IPS-20b (cell line): Measurements from ENCODE around the gene HNRNPM.

Source experiments
- H3K27ac ChIP-seq: one replicate; pipeline ENCODE4 v1.5.1; 2013; ENCODE audit warnings: low read length
- H3K27me3 ChIP-seq: 2 replicates; pipeline ENCODE4 v1.6.1; 2013; ENCODE audit warnings: mild to moderate bottlenecking, low read length, inconsistent platforms; ENCODE audit not compliant: insufficient read depth
- H3K36me3 ChIP-seq: 2 replicates; pipeline ENCODE4 v1.6.1; 2013; ENCODE audit warnings: low read depth, mild to moderate bottlenecking, inconsistent platforms, low read length, moderate library complexity; ENCODE audit not compliant: insufficient read depth
- H3K4me1 ChIP-seq: 2 replicates; pipeline ENCODE4 v1.6.1; 2013; ENCODE audit warnings: mild to moderate bottlenecking, control low read depth, inconsistent platforms, low read length, moderate library complexity; ENCODE audit not compliant: insufficient read depth
- H3K4me3 ChIP-seq: 2 replicates; pipeline ENCODE4 v1.5.1; 2013; ENCODE audit warnings: mild to moderate bottlenecking, low read length, inconsistent platforms
- H3K9ac ChIP-seq: 2 replicates; pipeline ENCODE4 v1.6.1; 2013; ENCODE audit warnings: low read depth, mild to moderate bottlenecking, inconsistent platforms, low read length, moderate library complexity
- H3K9me3 ChIP-seq: 2 replicates; pipeline ENCODE4 v1.6.1; 2013; ENCODE audit warnings: mild to moderate bottlenecking, low read depth, low read length, inconsistent platforms; ENCODE audit not compliant: insufficient read depth

The HNRNPM gene

DNA sequence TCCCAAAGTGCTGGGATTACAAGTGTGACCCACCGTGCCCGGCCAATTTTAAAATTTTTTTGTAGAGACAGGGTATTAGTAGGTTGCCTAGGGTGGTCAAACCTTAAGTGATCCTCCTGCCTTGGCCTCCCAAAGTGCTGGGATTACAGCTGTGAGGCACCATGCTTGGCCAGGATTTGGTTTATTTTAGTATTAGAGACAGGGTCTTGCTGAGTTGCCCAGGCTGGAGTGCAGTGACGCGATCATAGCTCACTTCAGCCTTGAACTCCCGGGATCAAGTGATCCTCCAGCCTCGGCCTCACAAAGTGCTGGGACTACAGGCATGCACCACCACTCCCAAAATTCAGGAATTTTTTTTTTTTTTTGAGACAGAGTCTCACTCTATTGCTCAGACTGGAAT lies 74.6 kb downstream of the HNRNPM start:
- H3K27me3 ChIP-seq: no peaks in the 10 kb centered on the region
- H3K4me1 ChIP-seq: no peaks in the 10 kb centered on the region
- H3K27ac ChIP-seq: no peak overlapping the region
- no peak overlapping the region for H3K4me3 ChIP-seq
- no peaks in the 10 kb centered on the region for H3K36me3 ChIP-seq
- no peaks in the 10 kb centered on the region for H3K9me3 ChIP-seq
- H3K9ac ChIP-seq: no peak overlapping the region

DNA sequence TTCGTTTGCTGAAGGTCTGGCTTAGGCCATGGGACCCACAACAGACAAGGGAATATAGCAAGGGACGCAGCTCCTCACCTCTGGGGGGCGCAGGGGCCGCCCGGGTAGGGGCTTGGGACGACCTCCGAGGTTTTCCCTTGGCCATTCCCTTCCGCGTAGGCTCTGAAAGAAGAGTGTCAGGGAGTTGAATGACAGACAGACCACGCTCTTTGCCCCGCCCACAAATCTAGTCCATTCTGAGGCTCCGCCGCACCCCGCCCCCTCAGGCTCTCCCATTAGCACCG lies 80.6 kb downstream of the HNRNPM start:
- 0 out of 2 replicates have a peak overlapping the region, but pooled peaks have one; percentile 5 for H3K4me3 ChIP-seq
- H3K9ac ChIP-seq: no peak overlapping the region
- no peak overlapping the region for H3K27ac ChIP-seq

GRCh38 chr19:8526345-8527091 lies 81.7 kb downstream of the HNRNPM start:
- Histone ChIP-seq H3K36me3 (no peaks in the 10 kb centered on the region), H3K9ac (peak overlapping the region; percentile 88; the same call in 1 of the 2 replicates), H3K27ac (no peak overlapping the region), H3K27me3 (peaks cover 5% of the 10 kb centered on the region; the same call in 1 of the 2 replicates), H3K9me3 (no peaks in the 10 kb centered on the region), H3K4me1 (no peaks in the 10 kb centered on the region), H3K4me3 (peak overlapping the region; percentile 79)

More for the DNA sequence above, 80.6 kb downstream of the HNRNPM start:
- no peaks in the 10 kb centered on the region for H3K4me1 ChIP-seq
- peaks cover 5% of the 10 kb centered on the region; the same call in 1 of the 2 replicates for H3K27me3 ChIP-seq
- H3K36me3 ChIP-seq: no peaks in the 10 kb centered on the region
- no peaks in the 10 kb centered on the region for H3K9me3 ChIP-seq

GRCh38 chr19:8528500-8528899 lies 83.7 kb downstream of the HNRNPM start:
- no peaks in the 10 kb centered on the region for H3K4me1 ChIP-seq
- H3K27me3 ChIP-seq: peaks cover 5% of the 10 kb centered on the region; the same call in 1 of the 2 replicates
- H3K9ac ChIP-seq: no peak overlapping the region
- H3K27ac ChIP-seq: no peak overlapping the region
- H3K4me3 ChIP-seq: no peak overlapping the region
- no peaks in the 10 kb centered on the region for H3K9me3 ChIP-seq
- no peaks in the 10 kb centered on the region for H3K36me3 ChIP-seq

DNA sequence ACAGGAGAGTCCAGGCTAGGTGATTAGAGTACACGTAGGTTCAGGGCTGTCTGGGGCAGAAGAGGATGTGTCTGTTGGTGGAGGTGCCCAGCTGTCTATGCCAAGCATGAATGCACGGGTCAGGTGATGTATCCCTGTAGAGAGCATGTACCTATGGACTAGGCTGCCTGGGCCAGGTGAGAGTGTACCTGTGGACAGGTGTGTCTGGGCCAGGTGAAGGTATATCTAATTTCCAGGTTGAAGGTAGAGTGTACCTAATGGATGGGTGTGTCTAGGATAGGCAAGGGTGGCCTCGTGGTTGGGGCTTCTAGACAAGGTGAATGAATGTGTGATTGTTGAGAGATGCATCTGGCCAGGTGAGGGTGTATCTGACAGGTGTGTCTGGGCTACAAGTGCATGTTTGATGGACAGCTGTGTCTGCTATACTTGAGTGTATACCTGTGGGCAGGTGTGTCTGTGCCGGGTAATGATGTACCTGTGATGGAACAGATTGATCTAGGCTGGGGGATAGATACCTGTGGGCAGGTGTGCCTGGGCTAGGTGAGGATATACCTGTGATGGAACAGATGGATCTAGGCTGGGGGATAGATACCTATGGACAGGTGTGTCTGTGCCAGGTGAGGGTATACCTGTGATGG lies 84.7 kb downstream of the HNRNPM start:
- Histone ChIP-seq H3K9me3 (no peaks in the 10 kb centered on the region), H3K9ac (no peak overlapping the region), H3K4me3 (no peak overlapping the region), H3K4me1 (no peaks in the 10 kb centered on the region), H3K36me3 (no peaks in the 10 kb centered on the region), H3K27ac (no peak overlapping the region), H3K27me3 (peaks cover 5% of the 10 kb centered on the region; the same call in 1 of the 2 replicates)

- Histone ChIP-seq H3K36me3 (no peaks in the 10 kb centered on the region), H3K4me3 (no peak overlapping the region), H3K4me1 (no peaks in the 10 kb centered on the region), H3K9me3 (no peaks in the 10 kb centered on the region), H3K27ac (no peak overlapping the region), H3K9ac (no peak overlapping the region), H3K27me3 (peaks cover 5% of the 10 kb centered on the region; the same call in 1 of the 2 replicates)
Measured at GRCh38 chr19:8530061-8530679, 85.4 kb downstream of the HNRNPM start.

- Histone ChIP-seq H3K4me3 (no peak overlapping the region), H3K27me3 (peaks cover 5% of the 10 kb centered on the region; the same call in 1 of the 2 replicates), H3K27ac (no peak overlapping the region), H3K4me1 (no peaks in the 10 kb centered on the region), H3K9ac (no peak overlapping the region), H3K36me3 (no peaks in the 10 kb centered on the region), H3K9me3 (no peaks in the 10 kb centered on the region)
Measured at GRCh38 chr19:8531470-8531869, 86.7 kb downstream of the HNRNPM start.

GRCh38 chr19:8532225-8532624 lies 87.5 kb downstream of the HNRNPM start:
- no peak overlapping the region for H3K4me3 ChIP-seq
- H3K4me1 ChIP-seq: no peaks in the 10 kb centered on the region
- H3K36me3 ChIP-seq: no peaks in the 10 kb centered on the region
- H3K9ac ChIP-seq: no peak overlapping the region
- no peaks in the 10 kb centered on the region for H3K9me3 ChIP-seq
- no peak overlapping the region for H3K27ac ChIP-seq
- H3K27me3 ChIP-seq: peaks cover under 1% of the 10 kb centered on the region; the same call in 1 of the 2 replicates

- Histone ChIP-seq H3K9me3 (no peaks in the 10 kb centered on the region), H3K27me3 (no peaks in the 10 kb centered on the region), H3K9ac (no peak overlapping the region), H3K36me3 (no peaks in the 10 kb centered on the region), H3K4me1 (no peaks in the 10 kb centered on the region), H3K4me3 (no peak overlapping the region), H3K27ac (no peak overlapping the region)
Measured at GRCh38 chr19:8536282-8536681, 91.5 kb downstream of the HNRNPM start.

DNA sequence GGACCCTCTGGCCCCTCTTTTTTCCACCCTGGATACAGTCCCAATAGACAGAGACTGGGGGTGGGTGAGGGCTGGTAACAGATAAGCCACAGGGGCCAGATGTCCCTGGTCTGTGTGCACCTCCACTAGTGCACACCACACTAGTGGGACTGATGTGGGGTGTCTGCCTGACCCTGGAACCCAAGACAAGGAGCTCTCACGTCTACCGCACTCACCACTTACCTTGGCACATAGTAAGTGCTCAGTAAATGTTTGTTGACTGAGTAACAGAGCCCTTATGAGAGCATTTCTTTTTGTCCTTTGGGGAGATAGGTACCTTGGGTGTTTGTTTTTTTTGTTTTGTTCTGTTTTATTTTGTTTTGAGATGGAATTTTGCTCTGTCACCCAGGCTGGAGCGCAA lies 92.3 kb downstream of the HNRNPM start:
- Histone ChIP-seq H3K4me1 (no peaks in the 10 kb centered on the region), H3K9me3 (no peaks in the 10 kb centered on the region), H3K27ac (no peak overlapping the region), H3K4me3 (no peak overlapping the region), H3K9ac (no peak overlapping the region), H3K36me3 (no peaks in the 10 kb centered on the region), H3K27me3 (no peaks in the 10 kb centered on the region)
